Measurements from ENCODE around the gene ELF2. TPM values are rescaled to one million over a fixed set of nuclear protein-coding genes. Genes with fewer than 3 reads are reported as not detected.

The ELF2 gene
- total and polyA plus RNA-seq, 2 of the 8 experiments (the other 6 are each of a cell fraction or from before 2014, with no cell fraction given), result 21.1 to 44.3 TPM

- H3K14ac ChIP-seq (ENCODE audit: insufficient read length), result no peak overlapping the region
- H3K9me3 ChIP-seq (ENCODE audit: insufficient read depth in 2 of 2, low read depth in 1 of 2, low read length in 1 of 2), result no peaks in the 10 kb centered on the region
- H3K27me3 ChIP-seq (replicated peaks in 1 of 4; ENCODE audit: control insufficient read depth in 3 of 4, extremely low read depth in 1 of 4, insufficient read depth in 3 of 4, low read length in 3 of 4), result no peaks in the 10 kb centered on the region
- H4K91ac ChIP-seq (replicated peaks; ENCODE audit: insufficient read length, low read length), result no peak overlapping the region
- H3K27ac ChIP-seq (ENCODE audit: low read depth, low read length), result no peak overlapping the region
- ChIA-PET POLR2A (ENCODE audit: partially characterized antibody) (interaction anchor here (1.4 kb wide), 1 partner anchor 14 kb away, joined by 4 read pairs; no protein-coding TSS in a partner anchor), CTCF (ENCODE audit: partially characterized antibody) (interaction anchor here (2.5 to 4.6 kb wide), 2 partner anchors 9 to 12 kb away, joined by 9 to 37 read pairs; no protein-coding TSS in a partner anchor)
- no peak overlapping the region for H4K5ac ChIP-seq (ENCODE audit: insufficient read length, low read depth, low read length)
- H3K4me3 ChIP-seq (ENCODE audit: extremely low read depth in 1 of 4, insufficient read depth in 2 of 4, low read depth in 3 of 4, low read length in 4 of 4), result no peak overlapping the region
- no peak overlapping the region for H2BK20ac ChIP-seq (ENCODE audit: low read length)
- H3K23me2 ChIP-seq (ENCODE audit: low read depth, low read length), result no peaks in the 10 kb centered on the region
- no peak overlapping the region for H2BK12ac ChIP-seq (ENCODE audit: low read depth, low read length)
- H3K56ac ChIP-seq (replicated peaks; ENCODE audit: insufficient read length, low read depth, low read length), result no peak overlapping the region
- no peak overlapping the region for H3K23ac ChIP-seq (ENCODE audit: insufficient read length)
- H3K79me1 ChIP-seq (ENCODE audit: low read depth, low read length), result peaks cover 8% of the 10 kb centered on the region; the same call in 1 of the 2 replicates
- H3K4ac ChIP-seq (replicated peaks; ENCODE audit: insufficient read length, low read depth, low read length), result no peak overlapping the region
- no peak overlapping the region for H2BK15ac ChIP-seq (ENCODE audit: low read length)
- H4K20me1 ChIP-seq (replicated peaks in 1 of 2; ENCODE audit: control insufficient read depth in 1 of 2, insufficient read depth in 2 of 2, low read length in 2 of 2), result peaks cover 5 to 13% of the 10 kb centered on the region in 2 experiments
- H4K8ac ChIP-seq (ENCODE audit: extremely low read depth, insufficient read depth, low read length), result no peak overlapping the region
- H3K79me2 ChIP-seq (ENCODE audit: control insufficient read depth in 1 of 2, insufficient read depth in 2 of 2, low read length in 2 of 2), result peaks cover 0 to 45% of the 10 kb centered on the region in 2 experiments; a peak in 3 of 4 replicates
- WGBS, 2 experiments (ENCODE audit: extremely low coverage in 1 of 2, insufficient coverage in 1 of 2, insufficient read length in 1 of 2, insufficient replicate concordance in 2 of 2, low coverage in 1 of 2, low lambda C conversion rate in 2 of 2, missing lambda C conversion rate in 1 of 2), result 90% methylated on average over 2 of the region's 2 CpGs; no CpG with 5 or more reads in 1 of the 2 experiments
- no peaks in the 10 kb centered on the region for H3K4me1 ChIP-seq (replicated peaks in 1 of 4; ENCODE audit: control insufficient read depth in 3 of 4, insufficient read depth in 4 of 4, low read length in 3 of 4)
- TF ChIP-seq MAFK (IDR thresholded peaks at IDR 0.05; ENCODE audit: low read depth, low read length) (no peak), POLR2AphosphoS5 (IDR thresholded peaks at IDR 0.05; ENCODE audit: low read depth, low read length) (no peak)
- no peak for DNase-seq (ENCODE audit: low read depth in 1 of 2, low spot score in 2 of 2)
- H2AFZ ChIP-seq (ENCODE audit: low read length), result no peak overlapping the region
- no peak for FAIRE-seq
- no peak overlapping the region for H3K4me2 ChIP-seq (ENCODE audit: insufficient read depth in 1 of 2, low read depth in 2 of 2, low read length in 2 of 2)
- H2AK5ac ChIP-seq (ENCODE audit: low read depth, low read length), result no peak overlapping the region
- peaks cover 3 to 52% (median 17%) of the 10 kb centered on the region in 4 experiments; a peak in 6 of 8 replicates for H3K36me3 ChIP-seq (ENCODE audit: control insufficient read depth in 2 of 4, insufficient read depth in 4 of 4, low read length in 3 of 4)
- no peak overlapping the region for H3K9ac ChIP-seq (replicated peaks in 1 of 4; ENCODE audit: extremely low read depth in 1 of 4, low read depth in 3 of 4, low read length in 3 of 4)
- H2BK5ac ChIP-seq (ENCODE audit: low read depth, low read length), result no peak overlapping the region
- no peak overlapping the region for H2BK120ac ChIP-seq (replicated peaks; ENCODE audit: low read depth, low read length)
- H3K18ac ChIP-seq (ENCODE audit: extremely low read depth, low read length), result no peak overlapping the region
Measured at GRCh38 chr4:139044291-139044690, 132.7 kb downstream of the ELF2 start.
